Activated T-cell treated with anti-CD3 and anti-CD28 coated beads for 48 hours (primary cell): ENCODE measurements around the gene PSMA3.

Experiments
- DNase-seq: peaks from one replicate; pipeline ENCODE4 v3.0.0-alpha.2; 2020; ENCODE audit warnings: low read depth

The PSMA3 gene

GRCh38 chr14:58299401-58300330, 55.0 kb downstream of the PSMA3 start:
- DNase-seq = no peak

GRCh38 chr14:58301416-58301815, 56.8 kb downstream of the PSMA3 start:
- DNase-seq = no peak

- DNase-seq = no peak
Measured at GRCh38 chr14:58305730-58306129, 61.1 kb downstream of the PSMA3 start.

GRCh38 chr14:58307597-58308316, 63.1 kb downstream of the PSMA3 start:
- no peak for DNase-seq

- DNase-seq = no peak
Measured at GRCh38 chr14:58309086-58309485, 64.4 kb downstream of the PSMA3 start.

- no peak for DNase-seq
Measured at GRCh38 chr14:58313699-58314098, 69.1 kb downstream of the PSMA3 start.

GRCh38 chr14:58315606-58316005, 71.0 kb downstream of the PSMA3 start:
- DNase-seq = no peak
